ENCODE results near the gene ORMDL3. TPM values are rescaled to one million over a fixed set of nuclear protein-coding genes. Genes with fewer than 3 reads are reported as not detected.

ORMDL3 gene
- total and polyA plus RNA-seq, 10 of the 15 experiments (the other 5 are each of a cell fraction or from before 2014, with no cell fraction given): 8.8 to 98.1 (median 49.9) TPM

- TF ChIP-seq HSF1 (IDR thresholded peaks at IDR 0.05; ENCODE audit: low read depth, low read length) (no peak), RELB (IDR thresholded peaks at IDR 0.05; ENCODE audit: low read depth) (peak; percentile 89), DPF2 (IDR thresholded peaks at IDR 0.05) (peak; percentile 90), E2F4 (IDR thresholded peaks at IDR 0.05; ENCODE audit: low read depth, low read length) (no peak), RAD21 (IDR thresholded peaks at IDR 0.05; ENCODE audit: insufficient read depth, low read depth, low read length) (no peak), RFX5 (IDR thresholded peaks at IDR 0.05; ENCODE audit: low read depth, low read length) (no peak), MTA2 (IDR thresholded peaks at IDR 0.05; ENCODE audit: low read depth) (peak; percentile 54; the same call in 1 of the 2 replicates), PAX8 (IDR thresholded peaks at IDR 0.05) (no peak), NR2F1 (conservative IDR thresholded peaks at IDR 0.05) (peak; percentile 66), HDAC6 (IDR thresholded peaks at IDR 0.05; ENCODE audit: unreplicated experiment) (no peak), YBX1 (IDR thresholded peaks at IDR 0.05) (no peak), ZNF622 (IDR thresholded peaks at IDR 0.05) (no peak), EGR1 (IDR thresholded peaks at IDR 0.05; ENCODE audit: borderline replicate concordance in 1 of 2, low read depth in 2 of 2, low read length in 2 of 2) (0 out of 3 replicates have a peak, but pooled peaks of 1 of the 2 experiments have one; percentile 1), POLR2AphosphoS5 (IDR thresholded peaks at IDR 0.05; ENCODE audit: low read length) (no peak; the same call in 1 of the 2 replicates), EED (IDR thresholded peaks at IDR 0.05; ENCODE audit: low read depth) (peak; percentile 84), MAX (IDR thresholded peaks at IDR 0.05; ENCODE audit: low read depth, low read length) (no peak), BRCA1 (IDR thresholded peaks at IDR 0.05; ENCODE audit: low read depth, low read length) (no peak), BCL3 (IDR thresholded peaks at IDR 0.05; ENCODE audit: borderline replicate concordance, insufficient read depth, low read depth, low read length, poor library complexity, severe bottlenecking) (peak; percentile 61), ZBTB4 (CRISPR knock-in tag; IDR thresholded peaks at IDR 0.05) (no peak), ESRRA (IDR thresholded peaks at IDR 0.05; ENCODE audit: low read length) (no peak)
Observed at GRCh38 chr17:39920218-39921210, 6.9 kb downstream of the ORMDL3 start (continued).

All from GM12878 (cell line).